HG02571 (cell line): ENCODE data around the gene DDA1.
A peak's percentile ranks its signal among the peaks of the same experiment; 100 is the strongest.

Experiments used
- ATAC-seq: cut with Tn5 transposase; IDR thresholded peaks from one replicate; pipeline ENCODE4 v1.9.1; 2021; ENCODE audit warnings: mild to moderate bottlenecking, moderate library complexity; ENCODE audit not compliant: unreplicated experiment

Gene DDA1

DNA sequence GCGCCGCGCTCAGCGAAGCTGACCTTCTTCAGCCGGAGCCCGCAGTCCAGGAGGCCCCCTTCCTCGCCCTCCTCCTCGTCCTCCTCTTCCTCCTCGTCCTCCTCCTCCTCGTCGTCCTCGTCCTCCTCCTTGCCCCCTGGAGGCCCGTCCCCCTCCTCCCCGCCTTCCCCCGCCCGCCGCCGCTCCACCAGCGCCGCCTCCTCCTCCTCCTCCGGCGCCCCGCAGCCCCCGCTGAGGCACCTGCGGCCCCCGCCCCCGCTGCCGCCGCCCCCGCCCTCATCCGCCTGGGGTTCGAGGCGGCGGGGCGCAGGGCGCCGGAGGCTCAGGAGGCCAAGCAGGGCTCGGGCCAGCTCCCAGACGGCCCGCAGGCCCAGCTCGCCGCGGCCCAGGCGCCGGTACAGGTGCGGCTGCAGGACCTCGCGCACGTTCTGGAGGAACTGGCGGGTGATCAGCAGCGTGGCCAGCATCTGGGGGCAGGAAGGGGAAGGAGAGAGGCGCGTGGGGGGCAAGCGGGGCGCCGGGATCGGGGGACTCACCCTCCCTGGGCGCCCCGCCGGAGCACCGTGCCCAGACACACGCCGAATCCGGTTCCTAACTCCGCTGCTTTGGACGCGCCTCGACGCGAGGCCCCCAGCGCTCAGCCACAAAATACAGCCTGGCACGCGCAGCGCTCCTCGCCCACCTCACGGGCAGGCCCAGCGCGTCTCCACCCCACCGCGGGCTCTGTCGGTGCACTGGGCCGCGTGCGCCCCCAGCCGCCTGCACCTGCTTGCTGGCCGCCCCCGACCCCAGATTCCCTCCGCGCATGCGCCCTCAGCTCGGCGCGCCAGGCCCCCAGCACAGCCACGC, 19.4 kb downstream of the DDA1 start:
- ATAC-seq = no peak

DNA sequence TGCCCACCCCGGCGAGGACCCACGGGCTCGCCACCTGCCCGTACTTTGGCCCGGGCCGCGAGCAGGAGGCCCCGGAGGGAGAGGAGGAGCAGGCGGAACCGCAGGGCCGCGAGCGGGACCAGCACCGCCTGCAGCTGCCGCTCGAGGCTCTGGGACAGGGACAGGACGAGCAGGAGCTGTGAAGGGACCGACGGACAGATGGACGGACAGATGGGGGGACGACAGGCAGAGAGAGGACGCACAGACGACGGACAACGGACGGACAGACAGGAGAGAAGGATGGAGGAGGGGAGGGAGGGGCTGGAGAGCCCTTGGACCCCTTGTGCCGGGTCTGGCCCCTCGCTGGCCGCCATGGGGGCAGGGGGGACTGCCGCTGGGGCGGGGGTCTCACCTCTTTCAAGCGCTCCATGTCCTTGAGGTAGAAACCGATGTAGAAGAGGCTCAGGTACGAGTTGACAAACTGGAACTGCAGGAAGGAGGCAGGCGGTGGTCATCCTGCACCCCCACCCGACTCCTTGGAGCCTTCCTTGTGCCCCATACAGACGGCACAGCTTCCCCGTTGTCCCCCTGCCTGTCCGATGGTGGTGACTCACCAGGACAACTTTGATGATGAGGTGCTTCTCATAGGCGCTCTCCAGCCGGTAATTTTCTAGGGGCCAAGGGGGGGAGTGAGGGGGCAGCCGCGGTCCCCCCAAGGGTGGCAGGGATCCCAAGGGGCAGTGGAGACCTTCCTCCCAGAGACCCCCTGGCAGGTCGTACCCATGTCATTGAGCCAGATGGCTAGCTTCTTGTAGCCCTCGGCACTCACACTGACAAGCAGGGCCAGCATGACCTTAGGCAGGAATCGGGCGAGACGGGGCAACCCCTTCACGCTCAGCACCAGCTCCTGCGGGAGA, 20.3 kb downstream of the DDA1 start:
- ATAC-seq = no peak

DNA sequence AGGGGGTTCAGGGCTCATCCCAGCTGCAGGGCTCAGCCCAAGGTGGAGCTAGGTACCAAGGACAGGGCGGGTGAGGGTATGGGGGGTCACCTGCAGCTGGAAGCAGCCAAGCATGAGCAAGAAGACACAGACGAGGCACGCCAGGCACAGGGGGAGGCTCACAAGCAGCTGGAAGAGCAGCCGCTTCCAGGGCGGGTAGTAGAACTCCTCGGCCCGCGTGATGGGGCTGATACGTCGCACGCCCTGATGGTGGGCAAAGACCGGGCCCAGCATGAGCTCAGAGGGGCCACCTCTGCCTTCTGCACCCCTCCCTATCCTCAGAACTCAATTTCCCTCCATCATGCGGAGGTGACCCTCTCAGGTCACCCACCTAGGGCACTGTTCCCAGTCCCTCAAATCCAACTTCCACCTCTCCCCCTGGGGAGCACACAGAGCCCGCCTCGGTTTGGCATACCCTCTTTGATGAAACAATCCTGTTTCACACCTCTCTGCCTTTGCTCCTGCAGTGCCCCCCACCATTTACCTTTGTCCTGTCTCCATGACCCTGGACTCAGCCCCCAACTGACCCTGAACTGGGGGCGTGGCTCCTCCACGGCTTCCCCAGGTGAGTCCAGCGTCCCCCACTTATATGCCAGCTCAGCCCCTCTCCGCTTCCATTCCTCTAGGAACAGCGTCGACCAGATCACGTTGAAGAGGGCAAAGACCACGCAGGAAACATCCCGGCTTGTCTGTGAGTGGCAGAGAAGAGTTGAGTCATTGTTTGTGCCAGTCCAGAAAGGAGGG, 21.1 kb downstream of the DDA1 start:
- no peak for ATAC-seq

DNA sequence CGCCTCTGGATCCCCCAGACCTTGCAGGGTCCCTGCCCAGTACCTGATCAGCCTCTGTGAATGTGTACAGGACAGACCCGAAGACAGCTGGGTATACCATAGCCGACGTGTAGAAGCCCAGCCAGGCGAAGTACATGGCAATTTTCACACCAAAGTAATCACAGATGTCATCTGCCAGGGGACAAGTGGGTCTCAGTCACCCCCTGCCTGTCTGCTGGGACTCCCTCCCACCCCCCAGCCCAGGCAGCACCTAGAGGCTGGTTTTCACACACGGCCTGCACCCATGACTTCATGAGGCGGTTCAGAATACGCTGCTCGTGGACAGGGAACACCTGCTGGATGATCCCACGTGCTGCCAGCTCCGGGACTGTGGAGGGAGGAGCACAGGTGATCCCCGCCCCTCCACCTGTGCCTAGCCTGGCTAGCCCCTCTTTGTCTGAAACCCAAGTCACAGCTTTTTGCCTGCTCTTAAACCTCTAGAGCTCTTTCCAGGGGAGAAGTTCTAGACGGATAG, 21.7 kb downstream of the DDA1 start:
- ATAC-seq = no peak

DNA sequence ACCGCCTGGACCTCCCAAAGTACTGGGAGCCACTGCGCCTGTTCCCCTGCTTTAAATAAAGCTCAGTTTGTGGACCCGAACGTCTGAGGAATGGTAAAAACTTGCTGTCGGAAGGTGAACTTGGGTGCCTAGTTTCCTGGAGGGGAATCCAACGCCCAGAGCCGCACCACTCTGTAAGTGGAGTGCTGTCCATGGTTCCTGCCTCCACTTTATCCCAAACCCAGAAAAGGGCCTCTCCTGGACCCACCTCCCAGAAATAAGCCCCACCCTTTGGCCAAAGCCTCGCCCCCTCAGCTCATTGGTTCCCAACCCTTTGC, 23.0 kb downstream of the DDA1 start:
- no peak for ATAC-seq

DNA sequence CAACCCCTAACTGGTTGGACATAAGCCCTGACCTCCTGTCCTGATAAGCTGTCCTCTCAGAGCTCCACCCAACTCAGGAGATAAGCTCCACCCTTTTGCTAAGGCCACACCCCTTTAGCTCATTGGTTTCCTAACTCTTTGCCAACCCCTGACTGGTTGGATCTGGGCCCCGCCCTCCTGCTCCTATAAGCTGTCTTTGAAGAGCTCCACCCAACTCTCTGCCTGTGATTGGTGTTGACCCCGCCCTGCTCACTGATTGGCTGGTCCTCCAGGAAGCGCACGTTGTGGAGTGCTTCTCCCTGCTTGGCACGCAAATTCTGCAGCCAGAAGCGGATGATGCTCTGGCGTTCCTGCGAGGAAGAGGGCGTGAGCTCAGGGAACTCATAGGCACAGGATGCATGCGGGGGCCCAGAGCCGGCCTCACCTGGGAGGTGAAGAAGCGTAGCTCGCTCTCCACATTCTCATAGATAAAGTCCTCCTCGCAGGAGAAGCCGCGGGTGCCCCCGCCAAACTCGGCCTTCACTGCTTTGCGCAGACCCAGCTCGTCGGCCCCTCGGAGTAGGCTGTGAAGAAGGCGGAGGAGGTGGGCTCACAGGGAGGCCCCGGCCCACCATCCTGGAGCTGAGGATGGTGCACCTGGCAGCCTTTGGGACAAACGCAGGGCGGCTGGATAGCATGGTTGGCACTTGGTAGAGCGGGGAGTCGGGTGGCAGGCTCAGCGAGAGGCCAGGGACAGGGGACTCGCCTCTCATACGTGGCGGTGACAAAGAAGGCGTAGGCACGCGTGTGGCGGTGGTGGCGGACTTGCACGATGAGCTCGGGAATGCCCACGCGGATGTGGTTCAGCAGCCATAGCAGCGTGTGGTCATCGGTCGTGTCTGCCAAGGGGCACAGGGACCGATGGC, 23.6 kb downstream of the DDA1 start:
- no peak for ATAC-seq

DNA sequence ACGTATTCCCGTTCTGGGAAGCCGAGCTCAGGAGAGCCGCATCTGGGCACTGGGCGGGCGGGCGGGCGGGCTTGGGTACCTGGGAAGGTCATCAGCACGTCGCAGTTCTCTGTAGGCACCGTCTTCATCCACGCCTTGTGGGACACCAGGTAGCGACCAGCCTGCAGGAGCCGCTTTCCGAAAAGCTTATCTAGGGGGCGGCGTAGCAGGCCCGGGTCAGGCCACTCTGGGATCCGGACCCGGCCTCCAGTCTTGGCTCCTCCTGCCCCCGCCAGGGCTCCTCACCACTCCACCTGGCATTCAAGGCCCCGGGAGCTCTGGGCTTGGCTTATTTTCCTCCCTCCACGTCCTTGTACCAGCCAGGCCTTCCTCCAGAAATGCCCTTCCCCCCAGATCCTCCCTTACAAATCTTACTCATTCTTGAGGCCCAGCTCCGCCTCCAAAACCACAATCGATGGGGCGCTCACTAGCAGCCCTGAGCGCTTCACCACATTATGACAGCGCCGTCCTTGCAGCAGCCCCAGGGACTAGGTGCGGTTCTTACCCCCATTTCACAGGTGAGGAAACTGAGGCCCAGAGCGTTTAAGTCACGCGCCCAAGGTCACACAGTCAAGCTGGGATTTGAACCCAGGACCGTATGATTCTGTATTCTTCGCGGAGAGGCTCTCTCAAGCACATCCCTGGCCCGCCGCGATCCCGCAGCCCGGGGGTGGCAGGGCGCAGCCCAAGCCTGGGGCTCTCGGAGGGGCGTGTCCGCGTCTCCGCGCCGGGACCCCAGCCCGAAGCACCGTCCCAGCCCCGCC, 24.4 kb downstream of the DDA1 start:
- ATAC-seq = no peak

DNA sequence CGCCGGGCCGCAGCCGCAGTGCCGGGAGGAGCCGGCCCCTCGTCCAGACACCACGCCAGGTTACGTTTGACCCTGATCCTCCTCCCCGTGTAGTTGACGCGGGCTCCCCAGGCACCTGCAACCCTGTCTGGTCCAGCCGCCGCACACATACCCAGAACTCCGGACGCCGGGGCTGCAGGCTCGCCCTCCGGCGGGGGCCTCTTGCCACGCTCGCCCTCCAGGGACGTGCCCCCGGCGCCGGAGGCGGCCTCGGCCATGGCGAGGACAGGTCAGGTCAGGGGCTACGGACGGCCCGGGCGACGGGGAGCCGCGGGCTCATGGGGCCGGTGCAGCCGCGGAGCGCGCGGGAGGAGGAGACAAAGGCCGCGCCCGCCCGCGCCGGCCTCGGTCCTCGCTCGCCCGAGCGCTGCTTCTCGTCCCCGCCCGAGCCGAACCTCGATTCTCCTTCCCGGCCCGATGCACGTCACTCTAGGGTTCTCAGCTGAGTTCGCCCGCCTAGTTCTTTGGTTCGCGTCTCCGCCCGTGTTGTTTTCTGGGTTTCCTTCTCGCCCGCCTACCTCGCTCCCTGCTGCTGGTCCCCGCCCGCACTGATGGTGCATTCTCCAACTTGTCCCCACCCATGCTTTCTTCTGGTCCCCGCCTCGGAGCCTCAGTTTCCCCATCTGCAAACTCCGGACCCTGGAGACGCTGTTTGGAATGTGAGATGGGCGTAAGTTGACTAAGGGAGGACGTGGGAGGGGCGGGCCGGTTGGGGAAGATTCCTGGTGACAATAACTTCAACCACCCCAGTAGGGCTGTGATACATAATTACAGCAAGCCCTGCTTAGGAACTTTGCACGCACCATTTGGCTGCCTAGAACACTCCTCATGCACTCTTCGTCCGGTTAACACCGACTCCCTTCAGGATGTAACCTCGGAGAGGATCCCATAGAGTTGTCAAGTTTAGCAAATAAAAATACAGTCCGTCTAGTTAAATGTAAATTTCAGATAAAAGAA, 25.3 kb downstream of the DDA1 start, which contains the start of gene ANO8:
Gene ANO8, minus strand, starts transcription at position 442 of the 996 bp plus-strand sequence. Its CDS starts 185 bp downstream, at position 257.
- peak; percentile 40 for ATAC-seq

DNA sequence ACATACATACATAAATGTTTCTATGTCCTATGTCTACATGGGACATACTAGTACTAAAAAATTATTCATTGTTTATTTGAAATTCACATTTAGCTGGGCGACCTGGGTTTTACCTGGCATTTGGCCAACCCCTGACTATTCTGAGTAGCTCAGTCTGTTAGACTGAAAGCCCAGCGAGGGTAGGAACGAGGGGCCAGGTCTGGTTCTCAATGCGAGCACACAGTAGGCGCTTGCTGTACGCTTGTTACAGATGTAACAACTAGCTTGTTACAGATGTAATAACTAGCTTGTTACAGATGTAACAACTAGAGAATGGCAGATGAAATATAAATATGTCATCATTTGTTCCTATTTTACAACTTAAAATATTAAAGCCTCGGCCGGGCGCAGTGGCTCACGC, 26.2 kb downstream of the DDA1 start:
- no peak for ATAC-seq

DNA sequence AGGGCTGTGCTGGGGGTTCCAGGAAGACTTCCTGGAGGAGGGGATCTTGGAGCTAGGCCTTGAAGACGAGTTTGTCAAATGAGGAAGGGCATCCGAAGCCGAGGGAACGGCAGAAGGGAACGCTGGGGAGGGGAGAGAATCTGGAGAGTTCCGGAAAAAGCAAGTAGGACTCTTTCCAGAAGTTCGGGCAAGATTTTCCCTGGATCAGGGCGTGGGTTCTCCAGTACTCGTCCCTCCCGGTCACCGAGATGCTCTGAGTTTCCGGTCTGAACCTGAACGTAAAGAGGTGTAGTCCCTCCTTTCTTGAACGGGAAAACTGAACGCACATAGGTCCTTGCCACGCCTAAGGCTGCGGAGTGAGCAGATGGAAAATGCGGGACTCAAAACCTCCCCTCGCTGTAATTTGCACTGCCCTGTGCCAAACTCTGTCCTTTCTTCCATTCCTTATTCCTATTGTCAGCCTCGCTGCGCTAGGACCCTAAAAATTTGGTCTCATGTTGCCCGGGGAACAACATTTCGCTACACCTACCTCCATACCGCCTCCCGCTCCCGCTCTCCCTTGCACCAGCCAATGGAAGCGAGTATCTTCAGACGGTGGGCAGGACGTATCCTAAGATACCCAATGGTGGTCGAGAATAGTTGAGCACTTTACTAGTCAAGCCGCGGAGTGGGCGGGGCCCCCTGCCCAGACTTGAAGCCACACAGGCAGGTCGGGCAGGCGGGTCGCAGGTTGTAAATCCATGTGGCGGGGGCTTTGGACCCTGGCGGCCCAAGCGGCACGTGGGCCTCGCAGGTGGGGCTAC, 27.7 kb downstream of the DDA1 start, which contains the start of gene GTPBP3:
Gene GTPBP3, plus strand, starts transcription at position 682 of the 803 bp plus-strand sequence. Its CDS starts 59 bp downstream, at position 741.
- ATAC-seq = peak; percentile 69

DNA sequence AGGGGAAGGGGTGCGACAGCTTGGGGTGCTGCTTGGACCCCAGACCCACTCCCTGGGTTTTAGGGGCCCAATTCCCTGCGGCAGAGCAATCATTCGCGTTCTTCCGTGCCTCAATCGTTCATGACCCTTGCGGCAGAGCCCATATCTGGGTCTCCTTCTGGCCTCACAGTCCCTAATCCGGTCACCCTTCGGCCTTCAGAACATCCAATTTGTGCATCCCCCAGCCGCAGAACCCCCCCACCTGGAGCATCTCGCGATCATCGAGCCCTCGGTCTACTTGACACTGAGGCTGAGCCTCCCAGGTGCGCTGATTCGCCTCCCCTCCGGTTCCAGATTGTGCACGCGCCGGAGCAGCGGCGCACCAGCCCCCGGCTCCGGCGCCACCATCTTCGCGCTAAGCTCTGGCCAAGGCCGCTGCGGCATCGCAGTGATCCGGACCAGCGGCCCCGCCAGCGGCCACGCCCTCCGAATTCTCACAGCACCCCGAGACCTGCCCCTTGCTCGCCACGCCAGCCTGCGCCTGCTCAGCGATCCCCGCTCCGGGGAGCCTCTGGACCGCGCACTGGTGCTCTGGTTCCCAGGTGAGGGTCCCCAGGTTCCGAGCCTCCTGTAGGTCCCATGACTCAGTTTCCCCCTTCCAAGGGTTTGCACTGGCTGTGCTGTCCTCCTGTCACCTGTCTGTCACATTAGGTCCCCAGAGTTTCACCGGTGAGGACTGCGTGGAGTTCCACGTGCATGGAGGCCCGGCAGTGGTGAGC, 28.5 kb downstream of the DDA1 start:
- no peak for ATAC-seq

DNA sequence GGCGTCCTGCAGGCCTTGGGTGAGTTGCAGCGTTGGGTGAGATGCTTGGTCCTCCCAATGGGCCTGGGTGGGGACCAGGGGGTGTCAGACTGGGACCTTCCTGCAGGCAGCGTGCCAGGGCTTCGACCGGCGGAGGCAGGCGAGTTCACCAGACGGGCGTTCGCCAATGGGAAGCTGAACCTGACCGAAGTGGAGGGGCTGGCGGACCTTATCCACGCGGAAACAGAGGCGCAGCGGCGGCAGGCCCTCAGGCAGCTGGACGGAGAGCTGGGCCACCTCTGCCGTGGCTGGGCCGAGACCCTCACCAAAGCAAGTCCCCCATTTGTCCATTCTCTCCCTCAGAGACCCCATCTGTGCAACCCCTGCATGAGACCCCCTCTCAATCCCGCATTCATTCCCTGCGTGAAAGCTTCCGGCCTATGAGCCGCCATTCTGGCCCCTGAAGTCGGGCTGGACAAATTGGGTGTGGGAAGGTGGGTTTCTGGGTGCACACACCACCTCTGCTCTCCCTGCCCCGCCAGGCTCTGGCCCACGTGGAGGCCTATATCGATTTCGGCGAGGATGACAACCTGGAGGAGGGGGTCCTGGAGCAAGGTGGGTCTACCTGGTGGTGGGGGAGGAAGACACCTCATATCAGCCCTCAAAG, 29.2 kb downstream of the DDA1 start:
- no peak for ATAC-seq

DNA sequence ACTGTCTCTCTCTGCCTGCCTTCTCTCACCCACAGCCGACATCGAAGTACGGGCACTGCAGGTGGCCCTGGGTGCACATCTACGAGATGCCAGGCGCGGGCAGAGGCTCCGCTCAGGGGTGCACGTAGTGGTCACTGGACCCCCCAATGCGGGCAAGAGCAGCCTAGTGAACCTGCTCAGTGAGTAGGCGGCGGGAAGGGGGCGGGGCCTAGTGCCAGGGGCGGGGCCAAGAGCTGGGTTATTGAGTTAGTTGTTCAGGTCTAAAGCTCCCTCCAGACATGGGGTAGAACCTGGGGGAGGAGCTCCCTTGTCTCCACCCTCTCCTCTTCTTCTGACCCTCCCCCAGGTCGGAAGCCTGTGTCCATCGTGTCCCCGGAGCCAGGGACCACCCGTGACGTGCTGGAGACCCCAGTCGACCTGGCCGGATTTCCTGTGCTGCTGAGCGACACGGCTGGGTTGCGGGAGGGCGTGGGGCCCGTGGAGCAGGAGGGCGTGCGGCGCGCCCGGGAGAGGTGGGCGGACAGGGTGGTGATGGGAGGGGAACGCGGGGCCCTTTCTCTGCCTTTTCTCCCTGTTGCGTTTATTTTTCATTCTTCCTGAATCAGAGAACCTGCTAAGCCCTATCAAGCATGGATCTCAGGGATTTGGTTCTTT, 29.9 kb downstream of the DDA1 start:
- ATAC-seq = no peak

DNA sequence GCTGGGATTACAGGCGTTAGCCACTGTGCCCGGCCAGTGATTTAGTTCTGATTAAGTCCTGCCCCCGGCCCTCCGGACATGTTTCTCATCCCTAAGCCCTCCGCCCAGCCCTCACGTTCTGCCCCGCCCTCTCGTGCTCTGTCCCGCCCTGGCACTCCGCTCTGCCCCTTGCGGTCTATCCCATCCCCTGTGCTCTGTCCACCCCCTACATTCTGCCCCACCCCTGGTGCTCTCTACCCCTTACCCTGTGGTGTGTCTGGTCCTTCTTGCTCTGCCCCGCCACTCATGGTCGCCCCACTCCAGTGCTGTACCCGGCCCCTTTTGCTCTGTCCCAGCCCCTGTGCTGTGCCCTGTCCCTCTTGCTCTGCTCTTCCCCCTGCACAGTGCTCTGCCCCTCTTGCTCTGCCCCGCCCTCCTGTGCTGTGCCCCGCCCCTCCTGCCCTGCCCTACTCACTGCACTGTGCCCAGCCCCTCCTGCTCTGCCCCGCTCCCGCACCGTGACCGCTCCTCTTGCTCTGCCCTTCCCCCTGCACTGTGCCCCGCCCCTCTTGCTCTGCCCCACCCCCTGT, 31.0 kb downstream of the DDA1 start:
- no peak for ATAC-seq

DNA sequence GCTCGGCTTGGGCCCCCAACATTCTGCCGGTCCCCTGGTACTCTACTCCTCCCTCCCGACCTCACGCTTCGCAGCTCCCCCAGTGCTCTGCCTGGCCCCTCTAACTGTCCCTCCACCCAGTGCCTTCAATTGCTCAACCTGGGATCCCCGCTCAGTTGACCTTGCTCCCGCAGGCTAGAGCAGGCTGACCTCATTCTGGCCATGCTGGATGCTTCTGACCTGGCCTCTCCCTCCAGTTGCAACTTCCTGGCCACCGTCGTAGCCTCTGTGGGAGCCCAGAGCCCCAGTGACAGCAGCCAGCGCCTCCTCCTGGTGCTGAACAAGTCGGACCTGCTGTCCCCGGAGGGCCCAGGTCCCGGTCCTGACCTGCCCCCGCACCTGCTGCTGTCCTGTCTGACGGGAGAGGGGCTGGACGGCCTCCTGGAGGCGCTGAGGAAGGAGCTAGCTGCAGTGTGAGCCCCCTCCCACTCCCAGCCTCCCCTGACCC, 31.6 kb downstream of the DDA1 start:
- ATAC-seq = no peak
